Endothelial cell of hepatic sinusoid (primary cell): ENCODE results near the gene CCNL2.

ENCODE experiments used
- in situ Hi-C: cut with HindIII; loops from 2 replicates; pipeline ENCODE4 v1.10.0; 2017; ENCODE audit warnings: low sequenced_read_pairs

CCNL2 gene

GRCh38 chr1:1374929-1375662 lies 24.0 kb downstream of the CCNL2 start, which contains the start of gene AURKAIP1:
Gene AURKAIP1 (minus strand): TSS chr1:1375207. CDS start chr1:1374756, 451 bp downstream.
- in situ Hi-C loops = loop anchor here (5.0 to 10.0 kb wide), 6 partner anchors 77 to 263 kb away; partner anchors contain the start of gene UBE2J2

GRCh38 chr1:1374589-1374928 lies 24.6 kb downstream of the CCNL2 start:
- in situ Hi-C loops = loop anchor here (5.0 to 10.0 kb wide), 6 partner anchors 78 to 262 kb away; partner anchors contain the start of gene UBE2J2

GRCh38 chr1:1373815-1374588 lies 25.1 kb downstream of the CCNL2 start:
- in situ Hi-C loops = loop anchor here (5.0 to 10.0 kb wide), 6 partner anchors 78 to 262 kb away; partner anchors contain the start of gene UBE2J2

- in situ Hi-C loops = loop anchor here (5.0 to 10.0 kb wide), 6 partner anchors 79 to 261 kb away; partner anchors contain the start of gene UBE2J2
These were observed 25.9 kb downstream of the CCNL2 start for GRCh38 chr1:1373051-1373814.

- in situ Hi-C loops = loop anchor here (5.0 to 10.0 kb wide), 6 partner anchors 80 to 260 kb away; partner anchors contain the start of gene UBE2J2
These were observed 27.1 kb downstream of the CCNL2 start for GRCh38 chr1:1371746-1372711.

- in situ Hi-C loops = loop anchor here (5.0 to 10.0 kb wide), 6 partner anchors 81 to 259 kb away; partner anchors contain the start of gene UBE2J2
These were observed 27.8 kb downstream of the CCNL2 start for GRCh38 chr1:1371364-1371745.

GRCh38 chr1:1370771-1371300 lies 28.3 kb downstream of the CCNL2 start:
- in situ Hi-C loops = loop anchor here (5.0 to 10.0 kb wide), 6 partner anchors 81 to 259 kb away; partner anchors contain the start of gene UBE2J2

GRCh38 chr1:1370094-1370493 lies 29.0 kb downstream of the CCNL2 start:
- in situ Hi-C loops = loop anchor here (5.0 to 10.0 kb wide), 6 partner anchors 82 to 258 kb away; partner anchors contain the start of gene UBE2J2

- in situ Hi-C loops = no loop called here
These were observed 31.8 kb downstream of the CCNL2 start for GRCh38 chr1:1367315-1367714.

- in situ Hi-C loops = no loop called here
These were observed 32.5 kb downstream of the CCNL2 start for GRCh38 chr1:1366699-1367066.

GRCh38 chr1:1365875-1366698 lies 33.0 kb downstream of the CCNL2 start:
- in situ Hi-C loops = no loop called here

GRCh38 chr1:1364266-1364665 lies 34.9 kb downstream of the CCNL2 start:
- in situ Hi-C loops = no loop called here

GRCh38 chr1:1361982-1362423 lies 37.1 kb downstream of the CCNL2 start:
- in situ Hi-C loops = no loop called here

- in situ Hi-C loops = no loop called here
These were observed 37.7 kb downstream of the CCNL2 start for GRCh38 chr1:1361233-1361981.

- in situ Hi-C loops = no loop called here
These were observed 38.5 kb downstream of the CCNL2 start for GRCh38 chr1:1360506-1361169.

GRCh38 chr1:1359664-1360468 lies 39.3 kb downstream of the CCNL2 start:
- in situ Hi-C loops = no loop called here
